8988T (cell line): Measurements from ENCODE around the gene PTPN13.

ENCODE experiments used
- DNase-seq: peaks from one replicate; pipeline ENCODE4 v3.0.0; 2011

The PTPN13 gene, protein sequence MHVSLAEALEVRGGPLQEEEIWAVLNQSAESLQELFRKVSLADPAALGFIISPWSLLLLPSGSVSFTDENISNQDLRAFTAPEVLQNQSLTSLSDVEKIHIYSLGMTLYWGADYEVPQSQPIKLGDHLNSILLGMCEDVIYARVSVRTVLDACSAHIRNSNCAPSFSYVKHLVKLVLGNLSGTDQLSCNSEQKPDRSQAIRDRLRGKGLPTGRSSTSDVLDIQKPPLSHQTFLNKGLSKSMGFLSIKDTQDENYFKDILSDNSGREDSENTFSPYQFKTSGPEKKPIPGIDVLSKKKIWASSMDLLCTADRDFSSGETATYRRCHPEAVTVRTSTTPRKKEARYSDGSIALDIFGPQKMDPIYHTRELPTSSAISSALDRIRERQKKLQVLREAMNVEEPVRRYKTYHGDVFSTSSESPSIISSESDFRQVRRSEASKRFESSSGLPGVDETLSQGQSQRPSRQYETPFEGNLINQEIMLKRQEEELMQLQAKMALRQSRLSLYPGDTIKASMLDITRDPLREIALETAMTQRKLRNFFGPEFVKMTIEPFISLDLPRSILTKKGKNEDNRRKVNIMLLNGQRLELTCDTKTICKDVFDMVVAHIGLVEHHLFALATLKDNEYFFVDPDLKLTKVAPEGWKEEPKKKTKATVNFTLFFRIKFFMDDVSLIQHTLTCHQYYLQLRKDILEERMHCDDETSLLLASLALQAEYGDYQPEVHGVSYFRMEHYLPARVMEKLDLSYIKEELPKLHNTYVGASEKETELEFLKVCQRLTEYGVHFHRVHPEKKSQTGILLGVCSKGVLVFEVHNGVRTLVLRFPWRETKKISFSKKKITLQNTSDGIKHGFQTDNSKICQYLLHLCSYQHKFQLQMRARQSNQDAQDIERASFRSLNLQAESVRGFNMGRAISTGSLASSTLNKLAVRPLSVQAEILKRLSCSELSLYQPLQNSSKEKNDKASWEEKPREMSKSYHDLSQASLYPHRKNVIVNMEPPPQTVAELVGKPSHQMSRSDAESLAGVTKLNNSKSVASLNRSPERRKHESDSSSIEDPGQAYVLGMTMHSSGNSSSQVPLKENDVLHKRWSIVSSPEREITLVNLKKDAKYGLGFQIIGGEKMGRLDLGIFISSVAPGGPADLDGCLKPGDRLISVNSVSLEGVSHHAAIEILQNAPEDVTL (N-terminal part only)

GRCh38 chr4:86593688-86594558, at the start of gene PTPN13:
TSS of gene PTPN13 (plus strand) at chr4:86594315. CDS start at chr4:86635257, 40,942 bp downstream.
- peak; percentile 67 for DNase-seq

DNA sequence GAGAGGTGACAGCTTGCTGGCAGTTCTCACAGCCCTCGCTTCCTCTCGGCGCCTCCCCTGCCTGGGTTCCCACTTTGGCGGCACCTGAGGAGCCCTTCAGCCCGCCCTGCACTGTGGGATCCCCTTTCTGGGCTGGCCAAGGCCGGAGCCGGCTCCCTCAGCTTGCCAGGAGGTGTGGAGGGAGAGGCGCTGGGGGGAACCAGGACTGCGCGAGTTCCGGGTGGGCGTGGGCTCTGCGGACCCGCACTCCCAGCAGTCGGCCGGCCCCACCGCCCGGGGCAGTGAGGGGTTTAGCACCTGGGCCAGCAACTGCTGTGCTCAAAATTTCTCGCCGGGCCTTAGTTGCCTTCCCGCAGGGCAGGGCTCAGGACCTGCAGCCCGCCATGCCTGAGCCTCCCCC, 47.0 kb upstream of the PTPN13 start:
- DNase-seq, result no peak

GRCh38 chr4:86549163-86549788, 44.8 kb upstream of the PTPN13 start:
- DNase-seq, result no peak

- no peak for DNase-seq
Measured at GRCh38 chr4:86551387-86551786, 42.7 kb upstream of the PTPN13 start.

GRCh38 chr4:86554646-86555045, 39.5 kb upstream of the PTPN13 start:
- DNase-seq, result no peak

- no peak for DNase-seq
Measured at GRCh38 chr4:86556791-86557415, 37.2 kb upstream of the PTPN13 start.

DNA sequence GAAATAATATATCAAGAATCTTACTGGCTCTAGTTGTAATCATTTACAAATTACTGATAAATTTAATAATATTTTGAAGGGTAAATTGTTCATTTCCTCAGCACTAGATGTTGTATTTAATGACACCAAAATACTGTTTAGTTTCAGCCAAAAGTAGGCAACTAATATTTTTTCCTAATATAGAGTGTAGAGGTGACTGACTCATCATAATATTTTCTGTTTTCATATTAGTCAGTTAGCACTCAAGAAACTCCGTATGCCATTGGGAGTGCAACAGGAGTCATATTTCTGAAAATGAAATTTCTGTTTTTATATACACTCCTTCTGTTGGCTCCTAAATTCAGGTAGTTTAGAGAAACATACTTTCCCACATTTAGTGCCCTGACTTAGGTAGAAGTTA, 36.6 kb upstream of the PTPN13 start:
- no peak for DNase-seq

- DNase-seq, result no peak
Measured at GRCh38 chr4:86558258-86558657, 35.9 kb upstream of the PTPN13 start.

GRCh38 chr4:86558797-86559196, 35.3 kb upstream of the PTPN13 start:
- DNase-seq, result no peak

DNA sequence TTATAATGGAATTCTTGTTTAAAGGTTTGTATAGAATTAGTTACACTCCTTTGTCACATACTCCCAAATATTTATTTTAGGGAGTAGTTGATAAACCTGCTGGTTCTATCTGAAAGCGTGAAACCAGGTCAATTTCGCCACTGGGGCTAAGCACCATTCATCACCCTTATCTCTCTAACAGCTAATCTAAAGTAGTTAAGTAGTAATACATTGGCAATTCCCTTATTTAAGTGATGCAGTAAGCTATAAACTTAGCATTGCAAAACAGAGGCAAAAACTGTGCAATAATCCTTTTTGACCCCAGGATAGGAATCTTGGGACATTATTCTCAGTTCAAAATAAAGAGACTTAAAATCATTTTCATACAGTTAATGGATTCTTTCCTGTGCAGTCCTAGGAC, 33.7 kb upstream of the PTPN13 start:
- no peak for DNase-seq

GRCh38 chr4:86561256-86561655, 32.9 kb upstream of the PTPN13 start:
- no peak for DNase-seq

DNA sequence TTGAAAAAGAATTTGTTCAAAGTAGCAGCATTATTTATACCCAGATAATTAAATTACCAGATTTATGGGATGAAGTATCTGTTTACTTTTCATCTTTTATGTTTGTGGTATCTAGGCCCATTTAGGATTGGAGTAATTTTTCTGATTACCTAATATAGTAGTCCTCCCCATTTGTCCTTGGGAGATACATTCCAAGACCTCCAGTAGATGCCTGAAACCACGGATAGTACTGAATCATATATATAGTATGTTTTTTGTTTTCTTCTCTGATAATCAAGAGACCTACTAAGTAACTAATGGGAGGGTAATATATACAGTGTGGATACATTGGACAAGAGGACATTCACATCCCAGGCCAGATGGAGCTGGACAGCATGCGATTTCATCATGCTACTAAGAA, 30.7 kb upstream of the PTPN13 start:
- no peak for DNase-seq

DNA sequence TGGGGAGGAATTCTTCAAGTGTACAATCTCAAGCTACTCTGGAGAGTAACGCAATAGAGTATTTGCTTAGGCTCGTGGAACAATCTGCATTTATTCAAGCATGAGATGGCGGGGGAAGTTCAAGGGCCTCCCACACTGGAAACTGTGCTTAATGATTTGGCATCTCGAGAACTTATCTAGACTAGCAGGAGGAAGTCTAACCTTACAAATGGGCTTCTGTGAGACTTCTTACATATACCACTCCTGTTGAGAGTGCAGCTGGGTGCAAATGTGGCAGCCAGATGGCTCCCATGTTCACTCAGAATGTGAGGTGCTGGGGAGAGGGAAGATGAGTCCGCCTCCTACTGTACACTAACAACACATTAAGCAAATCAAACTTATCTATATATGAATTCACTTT, 29.3 kb upstream of the PTPN13 start:
- no peak for DNase-seq

DNA sequence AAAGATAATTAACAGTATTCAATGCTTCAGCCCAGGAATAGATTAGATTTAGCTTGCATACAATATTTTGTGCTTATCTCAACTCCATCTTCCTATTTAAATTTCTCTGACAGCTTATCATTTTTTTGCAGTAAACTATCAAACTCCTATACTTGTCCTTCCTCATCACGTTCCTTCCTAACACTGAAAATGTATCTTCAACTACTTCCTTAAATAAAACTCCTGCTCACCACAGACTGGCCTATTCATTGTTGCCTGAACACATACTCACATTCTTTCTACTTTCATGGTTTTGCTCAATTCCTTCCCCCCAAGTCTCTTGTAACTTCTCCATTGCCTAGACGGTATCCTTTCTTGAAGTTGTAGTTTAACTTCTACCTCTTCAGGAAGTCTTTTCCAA, 28.5 kb upstream of the PTPN13 start:
- DNase-seq, result no peak

DNA sequence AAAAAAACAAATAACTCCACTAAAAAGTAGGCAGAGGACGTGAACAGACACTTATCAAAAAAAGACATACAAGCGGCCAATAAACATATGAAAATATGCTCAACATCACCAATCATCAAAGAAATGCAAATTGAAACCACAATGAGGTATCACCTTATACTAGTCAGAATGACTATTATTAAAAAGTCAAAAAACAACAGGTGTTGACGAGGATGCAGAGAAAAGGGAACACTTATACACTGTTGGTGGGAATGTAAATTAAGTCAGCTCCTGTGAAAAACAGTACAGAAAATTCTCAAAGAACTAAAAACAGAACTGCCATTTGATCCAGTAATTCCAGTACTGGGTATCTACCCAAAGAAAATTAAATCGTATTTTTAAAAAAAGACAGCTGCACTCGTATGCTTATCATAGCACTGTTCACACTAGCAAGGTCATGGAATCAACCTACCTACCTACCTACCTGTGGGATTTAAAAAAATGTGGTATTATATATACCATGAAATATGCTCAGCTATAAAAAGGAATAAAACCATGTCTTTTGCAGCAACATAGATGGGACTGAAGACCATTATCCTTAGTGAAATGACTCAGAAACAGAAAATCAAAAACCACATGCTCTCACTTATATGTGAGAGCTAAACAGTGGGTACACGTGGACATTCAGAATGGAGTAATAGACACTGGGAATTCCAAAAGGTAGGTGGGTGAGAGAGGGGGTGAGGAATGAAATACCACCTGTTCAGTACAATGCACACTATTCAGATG, 24.8 kb upstream of the PTPN13 start:
- no peak for DNase-seq

GRCh38 chr4:86579941-86580340, 14.2 kb upstream of the PTPN13 start:
- no peak for DNase-seq

DNA sequence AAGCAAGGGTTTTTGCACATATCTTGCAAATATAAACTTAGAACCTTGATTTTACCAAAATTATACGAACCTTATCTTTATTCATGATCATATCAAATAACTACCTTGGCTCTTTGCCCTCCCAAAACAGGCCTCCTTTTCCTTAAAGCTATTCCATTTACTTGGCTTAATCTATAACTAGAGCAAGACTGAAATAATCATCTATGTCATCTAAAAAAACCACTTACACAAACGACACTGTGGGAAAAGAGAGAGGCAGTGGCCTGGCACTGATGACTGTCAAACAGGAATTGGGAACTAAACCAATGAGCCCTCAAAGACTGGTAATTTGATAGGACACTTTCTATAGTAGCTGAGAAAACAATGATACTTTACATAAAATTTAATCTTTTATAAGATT, 11.7 kb upstream of the PTPN13 start:
- DNase-seq, result no peak

DNA sequence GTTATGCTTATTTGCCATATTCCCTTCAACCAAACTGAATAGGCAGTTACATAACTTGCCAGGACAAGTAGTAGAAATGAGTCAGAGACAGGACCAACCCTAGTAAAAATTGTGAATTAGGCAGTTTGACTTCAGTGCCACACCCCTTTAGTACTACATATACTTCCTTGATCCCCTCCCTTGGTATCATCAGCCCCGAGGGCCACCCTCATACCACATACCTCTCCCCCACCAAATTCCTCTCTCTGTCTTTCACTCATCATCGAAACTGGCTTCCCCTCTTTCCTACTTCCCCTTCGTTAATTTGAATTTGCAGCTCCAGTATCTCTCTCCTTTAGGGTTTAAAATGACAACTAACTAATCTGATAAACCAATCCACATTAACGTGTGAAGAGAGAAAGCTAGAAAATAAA, 7.9 kb upstream of the PTPN13 start:
- no peak for DNase-seq

DNA sequence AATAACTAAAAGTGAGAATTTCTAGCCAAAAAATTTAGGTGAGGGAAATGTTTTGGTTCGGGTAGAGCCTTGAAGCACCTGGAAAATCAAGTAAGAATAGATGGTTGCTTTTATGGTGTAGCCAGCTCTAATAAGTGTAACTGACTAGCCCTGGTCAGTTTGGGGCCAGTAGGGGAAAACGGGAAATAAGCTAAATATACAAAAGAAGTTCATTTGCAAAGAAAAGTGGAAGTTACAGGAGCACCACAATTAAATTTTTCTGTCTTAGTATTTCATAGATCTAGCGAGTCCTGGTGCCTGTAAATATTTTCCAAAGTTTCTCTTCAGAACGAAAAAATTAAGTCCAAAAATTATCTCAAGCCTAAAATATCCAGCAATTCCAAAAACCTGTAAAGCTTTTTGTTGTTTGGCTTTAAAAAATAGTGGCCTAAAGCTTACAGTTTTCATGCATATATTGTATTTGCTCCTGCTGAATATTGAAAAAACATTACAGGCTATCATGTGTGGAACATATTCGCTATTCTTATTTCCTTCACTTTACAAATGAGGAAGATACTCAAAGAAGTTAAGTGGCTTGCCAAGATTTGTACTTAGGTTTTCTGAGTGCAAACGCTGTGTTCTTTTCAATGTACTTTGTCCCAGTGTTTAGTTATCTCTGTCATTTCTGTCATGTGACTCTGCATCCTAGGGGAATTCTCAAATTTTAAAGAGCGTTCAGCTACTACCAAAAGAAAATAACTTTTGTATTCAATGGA, 7.3 kb upstream of the PTPN13 start:
- no peak for DNase-seq
